VCaP (cell line): ENCODE data around the gene AMER3.

Experiments used
- H3K27ac ChIP-seq: fragments of 450-650 bp; 2 replicates; pipeline ENCODE4 v1.5.1; 2017
- TF ChIP-seq, protein P1 (sequence below): fragments of 450-650 bp; conservative IDR thresholded peaks from 2 replicates; pipeline ENCODE4 v1.5.1; 2017; ENCODE audit warnings: mild to moderate bottlenecking, moderate library complexity

Gene AMER3

GRCh38 chr2:130769343-130769907, 14.1 kb downstream of the AMER3 start:
- no peak overlapping the region for H3K27ac ChIP-seq
- TF ChIP-seq, protein P1, sequence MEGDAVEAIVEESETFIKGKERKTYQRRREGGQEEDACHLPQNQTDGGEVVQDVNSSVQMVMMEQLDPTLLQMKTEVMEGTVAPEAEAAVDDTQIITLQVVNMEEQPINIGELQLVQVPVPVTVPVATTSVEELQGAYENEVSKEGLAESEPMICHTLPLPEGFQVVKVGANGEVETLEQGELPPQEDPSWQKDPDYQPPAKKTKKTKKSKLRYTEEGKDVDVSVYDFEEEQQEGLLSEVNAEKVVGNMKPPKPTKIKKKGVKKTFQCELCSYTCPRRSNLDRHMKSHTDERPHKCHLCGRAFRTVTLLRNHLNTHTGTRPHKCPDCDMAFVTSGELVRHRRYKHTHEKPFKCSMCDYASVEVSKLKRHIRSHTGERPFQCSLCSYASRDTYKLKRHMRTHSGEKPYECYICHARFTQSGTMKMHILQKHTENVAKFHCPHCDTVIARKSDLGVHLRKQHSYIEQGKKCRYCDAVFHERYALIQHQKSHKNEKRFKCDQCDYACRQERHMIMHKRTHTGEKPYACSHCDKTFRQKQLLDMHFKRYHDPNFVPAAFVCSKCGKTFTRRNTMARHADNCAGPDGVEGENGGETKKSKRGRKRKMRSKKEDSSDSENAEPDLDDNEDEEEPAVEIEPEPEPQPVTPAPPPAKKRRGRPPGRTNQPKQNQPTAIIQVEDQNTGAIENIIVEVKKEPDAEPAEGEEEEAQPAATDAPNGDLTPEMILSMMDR = no peak

DNA sequence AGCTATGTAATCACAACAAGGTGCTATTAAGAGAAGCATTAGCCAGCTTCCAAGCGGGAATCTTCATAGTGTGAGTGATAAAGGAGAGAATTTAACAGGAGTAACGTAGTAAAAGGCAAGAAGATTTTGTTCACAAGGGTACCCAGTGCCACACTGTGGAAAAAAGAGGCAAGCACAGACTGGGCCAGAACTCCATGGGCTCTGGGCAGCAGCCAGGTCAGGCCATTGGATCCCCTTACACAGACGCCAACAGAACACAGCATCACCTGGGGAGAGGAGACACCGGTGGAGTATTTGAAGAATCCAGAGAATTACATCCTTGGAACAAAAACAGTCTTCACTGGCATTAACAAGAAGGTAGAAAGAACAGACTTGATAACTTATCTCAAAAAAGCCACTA, 21.2 kb downstream of the AMER3 start:
- no peak overlapping the region for H3K27ac ChIP-seq
- TF ChIP-seq, protein P1 = peak; percentile 80

GRCh38 chr2:130778781-130779180, 23.4 kb downstream of the AMER3 start:
- H3K27ac ChIP-seq = no peak overlapping the region
- TF ChIP-seq, protein P1 = no peak

- H3K27ac ChIP-seq = no peak overlapping the region
- TF ChIP-seq, protein P1 = no peak
These were observed 30.2 kb downstream of the AMER3 start for GRCh38 chr2:130785466-130786055.

GRCh38 chr2:130786076-130786475, 30.7 kb downstream of the AMER3 start:
- TF ChIP-seq, protein P1 = no peak
- no peak overlapping the region for H3K27ac ChIP-seq

DNA sequence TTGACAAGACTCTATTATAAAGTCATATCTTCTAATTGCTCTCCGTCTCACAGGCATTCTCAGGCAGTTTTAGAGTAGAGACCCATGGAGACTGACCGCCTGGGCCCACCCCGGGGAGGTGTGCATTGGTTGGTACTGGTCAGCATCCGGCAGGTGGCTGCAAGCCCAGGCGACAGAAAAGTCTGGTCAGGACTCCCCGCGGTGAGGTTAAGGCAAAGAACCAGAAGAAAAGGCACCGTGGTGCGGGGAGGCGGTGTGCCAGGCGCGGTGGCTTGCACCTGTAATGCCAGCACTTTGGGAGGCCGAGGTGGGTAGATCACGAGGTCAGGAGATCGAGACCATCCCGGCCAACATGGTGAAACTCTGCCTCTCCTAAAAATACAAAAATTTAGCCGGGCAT, 32.5 kb downstream of the AMER3 start:
- TF ChIP-seq, protein P1 = no peak
- H3K27ac ChIP-seq = no peak overlapping the region

GRCh38 chr2:130790312-130790711, 35.0 kb downstream of the AMER3 start:
- no peak overlapping the region for H3K27ac ChIP-seq
- TF ChIP-seq, protein P1 = no peak
